ENCODE measurements around the gene OR5K3.

Gene OR5K3

DNA sequence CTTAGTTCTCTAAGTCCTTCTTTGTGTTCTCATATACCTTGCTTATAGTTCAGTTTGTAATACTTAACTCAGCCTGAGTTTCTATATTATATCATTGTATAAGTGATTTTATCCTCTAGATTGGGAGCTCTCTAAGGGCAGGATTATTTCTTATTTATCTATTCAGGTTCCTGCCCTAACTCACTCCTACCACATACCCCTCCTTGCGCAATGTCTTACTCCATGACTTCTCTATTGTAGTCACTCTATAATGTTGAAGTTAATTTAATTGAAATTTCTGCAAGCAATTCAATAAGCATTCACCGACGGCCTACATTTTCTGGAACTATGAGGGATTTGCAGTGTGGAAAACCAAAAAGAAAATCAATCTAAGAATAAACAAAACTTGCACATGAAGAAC, 40.4 kb upstream of the OR5K3 start:
- H3K4me3 ChIP-seq (replicated peaks; ENCODE audit: insufficient read depth, low read length), result no peak overlapping the region
- peak in 1 of 2 experiments; percentile 11 for DNase-seq (ENCODE audit: low read depth in 1 of 2, low spot score in 1 of 2)

DNA sequence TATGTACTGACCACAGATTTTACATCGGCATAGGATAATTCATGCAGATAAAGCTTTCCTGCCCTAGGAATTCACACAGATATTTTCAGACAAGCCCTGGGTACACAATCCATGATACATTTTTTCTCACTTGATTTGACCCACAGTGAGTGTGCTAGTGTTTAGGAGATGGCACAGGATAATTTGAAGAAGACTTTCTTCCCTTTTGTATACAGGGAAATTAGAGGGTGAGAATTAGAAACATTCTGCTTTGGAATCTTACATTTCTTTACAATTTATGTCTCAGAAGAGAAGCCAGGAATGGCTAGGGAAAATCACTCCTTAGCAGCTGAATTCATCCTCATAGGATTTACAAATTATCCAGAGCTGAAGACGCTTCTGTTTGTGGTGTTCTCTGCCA, 36.9 kb upstream of the OR5K3 start, which contains the start of gene OR5K4:
Gene OR5K4, plus strand, starts transcription at position 301 of the 400 bp plus-strand sequence. Its CDS starts 0 bp downstream, at position 301.
- Histone ChIP-seq H3K4me3 (replicated peaks; ENCODE audit: insufficient read depth, low read length) (no peak within 1 kb of the TSS), H3K27ac (replicated peaks) (no peak within 1 kb of the TSS), H3K27me3 (ENCODE audit: insufficient read depth, poor library complexity, severe bottlenecking) (no peaks in the 10 kb centered on the region)
- DNase-seq (ENCODE audit: low read depth in 1 of 2, low spot score in 1 of 2), result no peak
- TF ChIP-seq CTCF (IDR thresholded peaks at IDR 0.05; ENCODE audit: insufficient read depth, low read length), result no peak
- TF ChIP-seq GABPA (IDR thresholded peaks at IDR 0.05; ENCODE audit: low read depth), result no peak
- no peak for TF ChIP-seq POLR2AphosphoS5 (IDR thresholded peaks at IDR 0.05; ENCODE audit: low read depth)
- no peak for TF ChIP-seq SPI1 (IDR thresholded peaks at IDR 0.05; ENCODE audit: borderline replicate concordance, low read depth)
- no peak for TF ChIP-seq REST (IDR thresholded peaks at IDR 0.05; ENCODE audit: insufficient replicate concordance, low read depth)

More for the DNA sequence above, 40.4 kb upstream of the OR5K3 start:
- Histone ChIP-seq H3K27ac (replicated peaks) (no peak overlapping the region), H3K27me3 (ENCODE audit: insufficient read depth, poor library complexity, severe bottlenecking) (no peaks in the 10 kb centered on the region)
- TF ChIP-seq CTCF (IDR thresholded peaks at IDR 0.05; ENCODE audit: insufficient read depth, low read length) (no peak), POLR2AphosphoS5 (IDR thresholded peaks at IDR 0.05; ENCODE audit: low read depth) (no peak), GABPA (IDR thresholded peaks at IDR 0.05; ENCODE audit: low read depth) (no peak), SPI1 (IDR thresholded peaks at IDR 0.05; ENCODE audit: borderline replicate concordance, low read depth) (no peak), REST (IDR thresholded peaks at IDR 0.05; ENCODE audit: insufficient replicate concordance, low read depth) (no peak)

GRCh38 chr3:98359250-98359649, 31.2 kb upstream of the OR5K3 start:
- TF ChIP-seq POLR2AphosphoS5 (IDR thresholded peaks at IDR 0.05; ENCODE audit: low read depth) (no peak), CTCF (IDR thresholded peaks at IDR 0.05; ENCODE audit: insufficient read depth, low read length) (no peak), SPI1 (IDR thresholded peaks at IDR 0.05; ENCODE audit: borderline replicate concordance, low read depth) (no peak), REST (IDR thresholded peaks at IDR 0.05; ENCODE audit: insufficient replicate concordance, low read depth) (no peak), GABPA (IDR thresholded peaks at IDR 0.05; ENCODE audit: low read depth) (no peak)
- no peak for DNase-seq (ENCODE audit: low read depth in 1 of 2, low spot score in 1 of 2)

More at GRCh38 chr3:98359250-98359649, 31.2 kb upstream of the OR5K3 start:
- no peaks in the 10 kb centered on the region for H3K27me3 ChIP-seq (ENCODE audit: insufficient read depth, poor library complexity, severe bottlenecking)
- H3K4me3 ChIP-seq (replicated peaks; ENCODE audit: insufficient read depth, low read length), result no peak overlapping the region
- H3K27ac ChIP-seq (replicated peaks), result no peak overlapping the region

All from HL-60 (cell line).